ENCODE measurements around the gene TRIM38.

TRIM38 gene

GRCh38 chr6:26021001-26021349, 58.4 kb downstream of the TRIM38 start:
- no peaks in the 10 kb centered on the region for H3K36me3 ChIP-seq (ENCODE audit: control insufficient read depth in 2 of 2, insufficient read depth in 2 of 2, low read length in 2 of 2)
- H3K27me3 ChIP-seq (ENCODE audit: control insufficient read depth in 1 of 2, insufficient read depth in 2 of 2, low read length in 2 of 2) = no peaks in the 10 kb centered on the region
- no peaks in the 10 kb centered on the region for H3K9me3 ChIP-seq (ENCODE audit: control insufficient read depth in 2 of 2, low read length in 2 of 2)
- peak overlapping the region; percentile 84 to 89 for H3K4me3 ChIP-seq (ENCODE audit: low read length in 2 of 2)
- peak overlapping the region; percentile 99 for H3K27ac ChIP-seq (ENCODE audit: low read length)
- peaks cover 20% of the 10 kb centered on the region for H3K4me1 ChIP-seq (ENCODE audit: control insufficient read depth, insufficient read depth, low read length)
- H3K9ac ChIP-seq (ENCODE audit: low read length in 2 of 2) = peak overlapping the region; percentile 94 to 97

DNA sequence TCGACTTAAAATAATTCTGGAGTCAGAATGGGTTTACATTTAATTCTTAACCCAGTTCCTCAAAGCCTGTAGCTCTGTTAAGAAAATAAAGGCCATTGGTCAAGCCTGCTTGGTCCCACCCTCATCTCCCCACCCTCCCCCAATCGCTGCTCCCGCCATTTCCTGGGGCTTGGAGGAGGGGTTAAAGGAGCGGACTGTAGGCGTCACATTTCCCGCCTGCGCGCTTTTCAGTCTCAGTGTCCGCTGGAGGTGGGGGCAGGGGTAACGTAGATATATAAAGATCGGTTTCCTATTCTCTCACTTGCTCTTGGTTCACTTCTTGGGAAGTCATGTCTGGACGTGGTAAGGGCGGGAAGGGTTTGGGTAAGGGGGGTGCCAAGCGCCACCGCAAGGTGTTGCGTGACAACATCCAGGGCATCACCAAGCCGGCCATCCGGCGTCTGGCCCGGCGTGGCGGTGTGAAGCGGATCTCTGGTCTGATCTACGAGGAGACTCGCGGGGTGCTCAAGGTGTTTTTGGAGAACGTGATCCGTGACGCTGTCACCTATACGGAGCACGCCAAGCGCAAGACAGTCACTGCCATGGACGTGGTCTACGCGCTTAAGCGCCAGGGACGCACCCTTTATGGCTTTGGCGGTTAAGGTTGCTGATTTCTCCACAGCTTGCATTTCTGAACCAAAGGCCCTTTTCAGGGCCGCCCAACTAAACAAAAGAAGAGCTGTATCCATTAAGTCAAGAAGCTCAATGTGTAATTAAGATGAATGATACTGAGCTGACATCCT, 58.9 kb downstream of the TRIM38 start:
- Histone ChIP-seq H3K36me3 (ENCODE audit: control insufficient read depth in 2 of 2, insufficient read depth in 2 of 2, low read length in 2 of 2) (no peaks in the 10 kb centered on the region), H3K9ac (ENCODE audit: low read length in 2 of 2) (peak overlapping the region; percentile 94 to 97), H3K9me3 (ENCODE audit: control insufficient read depth in 2 of 2, low read length in 2 of 2) (no peaks in the 10 kb centered on the region), H3K27ac (ENCODE audit: low read length) (peak overlapping the region; percentile 99), H3K27me3 (ENCODE audit: control insufficient read depth in 1 of 2, insufficient read depth in 2 of 2, low read length in 2 of 2) (no peaks in the 10 kb centered on the region), H3K4me3 (ENCODE audit: low read length in 2 of 2) (peak overlapping the region; percentile 84 to 89), H3K4me1 (ENCODE audit: control insufficient read depth, insufficient read depth, low read length) (peaks cover 20% of the 10 kb centered on the region)

- no peaks in the 10 kb centered on the region for H3K27me3 ChIP-seq (ENCODE audit: control insufficient read depth in 1 of 2, insufficient read depth in 2 of 2, low read length in 2 of 2)
- H3K4me1 ChIP-seq (ENCODE audit: control insufficient read depth, insufficient read depth, low read length) = peaks cover 16% of the 10 kb centered on the region
- no peaks in the 10 kb centered on the region for H3K36me3 ChIP-seq (ENCODE audit: control insufficient read depth in 2 of 2, insufficient read depth in 2 of 2, low read length in 2 of 2)
- peak overlapping the region; percentile 83 to 89 for H3K4me3 ChIP-seq (ENCODE audit: low read length in 2 of 2)
- peak overlapping the region; percentile 99 for H3K27ac ChIP-seq (ENCODE audit: low read length)
- H3K9me3 ChIP-seq (ENCODE audit: control insufficient read depth in 2 of 2, low read length in 2 of 2) = no peaks in the 10 kb centered on the region
- H3K9ac ChIP-seq (ENCODE audit: low read length in 2 of 2) = peak overlapping the region; percentile 94 to 97
Observed at GRCh38 chr6:26022132-26022472, 59.5 kb downstream of the TRIM38 start.

GRCh38 chr6:26022737-26023136, 60.1 kb downstream of the TRIM38 start:
- H3K27ac ChIP-seq (ENCODE audit: low read length) = no peak overlapping the region
- no peak overlapping the region for H3K9ac ChIP-seq (ENCODE audit: low read length in 2 of 2)
- no peaks in the 10 kb centered on the region for H3K9me3 ChIP-seq (ENCODE audit: control insufficient read depth in 2 of 2, low read length in 2 of 2)
- H3K4me3 ChIP-seq (ENCODE audit: low read length in 2 of 2) = no peak overlapping the region
- peaks cover 10% of the 10 kb centered on the region for H3K4me1 ChIP-seq (ENCODE audit: control insufficient read depth, insufficient read depth, low read length)
- no peaks in the 10 kb centered on the region for H3K36me3 ChIP-seq (ENCODE audit: control insufficient read depth in 2 of 2, insufficient read depth in 2 of 2, low read length in 2 of 2)
- no peaks in the 10 kb centered on the region for H3K27me3 ChIP-seq (ENCODE audit: control insufficient read depth in 1 of 2, insufficient read depth in 2 of 2, low read length in 2 of 2)

DNA sequence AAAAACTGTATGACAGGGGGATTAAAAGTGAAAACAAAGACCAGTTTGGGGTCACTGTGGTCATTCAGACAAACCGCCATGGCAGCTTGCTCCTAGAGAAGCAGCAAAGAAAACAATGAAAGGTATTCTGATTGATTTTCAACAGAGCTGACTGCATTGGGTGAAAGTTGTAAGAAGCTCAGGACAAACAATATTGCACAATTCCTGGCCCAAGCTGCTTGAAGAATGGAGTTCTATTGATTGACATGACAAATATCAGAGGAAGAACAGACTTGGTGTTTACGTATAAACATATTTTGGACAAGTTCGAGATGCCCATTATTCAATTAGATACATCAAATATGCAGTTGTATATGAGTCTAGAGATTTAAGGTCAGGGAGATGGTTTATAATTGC, 62.0 kb downstream of the TRIM38 start:
- no peaks in the 10 kb centered on the region for H3K36me3 ChIP-seq (ENCODE audit: control insufficient read depth in 2 of 2, insufficient read depth in 2 of 2, low read length in 2 of 2)
- H3K4me1 ChIP-seq (ENCODE audit: control insufficient read depth, insufficient read depth, low read length) = peaks cover 7% of the 10 kb centered on the region
- H3K9ac ChIP-seq (ENCODE audit: low read length in 2 of 2) = no peak overlapping the region
- no peak overlapping the region for H3K4me3 ChIP-seq (ENCODE audit: low read length in 2 of 2)
- no peaks in the 10 kb centered on the region for H3K9me3 ChIP-seq (ENCODE audit: control insufficient read depth in 2 of 2, low read length in 2 of 2)
- peak overlapping the region; percentile 91 for H3K27ac ChIP-seq (ENCODE audit: low read length)
- H3K27me3 ChIP-seq (ENCODE audit: control insufficient read depth in 1 of 2, insufficient read depth in 2 of 2, low read length in 2 of 2) = no peaks in the 10 kb centered on the region

- no peaks in the 10 kb centered on the region for H3K27me3 ChIP-seq (ENCODE audit: control insufficient read depth in 1 of 2, insufficient read depth in 2 of 2, low read length in 2 of 2)
- H3K27ac ChIP-seq (ENCODE audit: low read length) = peak overlapping the region; percentile 91
- H3K4me3 ChIP-seq (ENCODE audit: low read length in 2 of 2) = peak overlapping the region in 1 of 2 donors; percentile 72
- H3K36me3 ChIP-seq (ENCODE audit: control insufficient read depth in 2 of 2, insufficient read depth in 2 of 2, low read length in 2 of 2) = no peaks in the 10 kb centered on the region
- peaks cover 6% of the 10 kb centered on the region for H3K4me1 ChIP-seq (ENCODE audit: control insufficient read depth, insufficient read depth, low read length)
- H3K9me3 ChIP-seq (ENCODE audit: control insufficient read depth in 2 of 2, low read length in 2 of 2) = no peaks in the 10 kb centered on the region
- H3K9ac ChIP-seq (ENCODE audit: low read length in 2 of 2) = peak overlapping the region; percentile 0 to 76
Observed at GRCh38 chr6:26025047-26025893, 62.7 kb downstream of the TRIM38 start.

DNA sequence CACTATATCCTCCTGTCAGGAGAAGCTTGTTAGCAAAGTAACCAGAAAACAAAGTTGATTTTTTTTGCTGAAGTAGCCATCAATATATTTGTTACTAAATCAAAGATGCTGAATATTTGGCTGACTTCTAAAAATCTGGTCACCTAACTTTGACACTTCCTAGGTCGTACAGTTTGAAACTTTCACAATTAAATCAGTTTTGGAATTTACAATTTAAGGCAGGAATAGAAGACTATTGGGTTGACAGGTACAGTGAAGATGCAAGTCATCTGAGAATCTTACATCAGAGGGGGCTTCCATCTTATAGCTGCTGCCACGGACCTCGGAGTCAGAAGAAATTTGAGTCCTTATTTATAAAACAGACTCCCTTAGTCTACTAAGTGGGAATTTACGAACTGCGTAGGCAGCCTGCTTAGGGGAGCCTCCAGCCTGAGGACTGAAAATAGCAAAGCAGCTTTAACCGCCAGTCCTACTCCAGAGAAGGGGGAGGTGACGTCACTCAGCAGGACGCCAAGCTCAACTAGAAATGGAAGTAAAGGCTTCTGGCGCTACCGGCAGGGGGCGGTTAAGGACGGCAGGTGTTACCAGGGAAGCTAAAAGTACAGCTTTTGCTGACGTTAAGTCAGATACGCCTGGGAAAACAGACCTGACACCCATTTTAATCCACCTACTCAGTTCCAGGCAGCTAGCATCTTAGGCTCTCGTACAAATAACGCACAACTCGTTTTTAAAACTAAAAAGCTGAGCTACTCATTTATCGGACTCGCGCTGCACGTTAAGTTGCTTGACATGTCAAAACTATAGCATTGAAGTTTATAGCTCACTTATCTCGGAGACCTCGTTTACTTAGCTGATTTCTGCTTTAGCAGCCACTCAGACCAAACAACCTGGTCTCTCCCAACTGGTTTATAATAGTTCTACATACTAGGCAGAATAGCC, 63.6 kb downstream of the TRIM38 start:
- H3K36me3 ChIP-seq (ENCODE audit: control insufficient read depth in 2 of 2, insufficient read depth in 2 of 2, low read length in 2 of 2) = no peaks in the 10 kb centered on the region
- peak overlapping the region; percentile 72 to 85 for H3K4me3 ChIP-seq (ENCODE audit: low read length in 2 of 2)
- H3K27me3 ChIP-seq (ENCODE audit: control insufficient read depth in 1 of 2, insufficient read depth in 2 of 2, low read length in 2 of 2) = no peaks in the 10 kb centered on the region
- H3K27ac ChIP-seq (ENCODE audit: low read length) = peak overlapping the region; percentile 91
- no peaks in the 10 kb centered on the region for H3K9me3 ChIP-seq (ENCODE audit: control insufficient read depth in 2 of 2, low read length in 2 of 2)
- peaks cover 6% of the 10 kb centered on the region for H3K4me1 ChIP-seq (ENCODE audit: control insufficient read depth, insufficient read depth, low read length)
- H3K9ac ChIP-seq (ENCODE audit: low read length in 2 of 2) = peak overlapping the region; percentile 76 to 90

GRCh38 chr6:26026833-26027490, 64.4 kb downstream of the TRIM38 start:
- no peaks in the 10 kb centered on the region for H3K9me3 ChIP-seq (ENCODE audit: control insufficient read depth in 2 of 2, low read length in 2 of 2)

GRCh38 chr6:26027491-26028211, 65.0 kb downstream of the TRIM38 start:
- H3K9ac ChIP-seq (ENCODE audit: low read length in 2 of 2) = peak overlapping the region; percentile 76 to 90
- peak overlapping the region; percentile 72 to 85 for H3K4me3 ChIP-seq (ENCODE audit: low read length in 2 of 2)
- no peaks in the 10 kb centered on the region for H3K36me3 ChIP-seq (ENCODE audit: control insufficient read depth in 2 of 2, insufficient read depth in 2 of 2, low read length in 2 of 2)
- H3K27ac ChIP-seq (ENCODE audit: low read length) = peak overlapping the region; percentile 91
- H3K27me3 ChIP-seq (ENCODE audit: control insufficient read depth in 1 of 2, insufficient read depth in 2 of 2, low read length in 2 of 2) = no peaks in the 10 kb centered on the region
- no peaks in the 10 kb centered on the region for H3K9me3 ChIP-seq (ENCODE audit: control insufficient read depth in 2 of 2, low read length in 2 of 2)
- peaks cover 14% of the 10 kb centered on the region for H3K4me1 ChIP-seq (ENCODE audit: control insufficient read depth, insufficient read depth, low read length)

More at GRCh38 chr6:26026833-26027490, 64.4 kb downstream of the TRIM38 start:
- Histone ChIP-seq H3K4me1 (ENCODE audit: control insufficient read depth, insufficient read depth, low read length) (peaks cover 10% of the 10 kb centered on the region), H3K9ac (ENCODE audit: low read length in 2 of 2) (peak overlapping the region; percentile 76 to 90), H3K4me3 (ENCODE audit: low read length in 2 of 2) (peak overlapping the region; percentile 72 to 85), H3K36me3 (ENCODE audit: control insufficient read depth in 2 of 2, insufficient read depth in 2 of 2, low read length in 2 of 2) (no peaks in the 10 kb centered on the region), H3K27me3 (ENCODE audit: control insufficient read depth in 1 of 2, insufficient read depth in 2 of 2, low read length in 2 of 2) (no peaks in the 10 kb centered on the region), H3K27ac (ENCODE audit: low read length) (peak overlapping the region; percentile 91)

Measured in stomach smooth muscle (tissue), 2 donors.